Right lobe of liver (tissue), 4 donors: ENCODE data around the gene VDR.

Experiments
- CTCF ChIP-seq, 4 donors: fragments of 200-600 bp in 3 of 4; fragments of 450-650 bp in 1 of 4; IDR thresholded peaks; one replicate each; pipeline versions ENCODE4 v1.5.1 to v1.8.0; 2016 to 2022; ENCODE audit warnings: antibody characterized with exemption in 4 of 4, mild to moderate bottlenecking in 2 of 4
- POLR2A ChIP-seq: fragments of 450-650 bp; IDR thresholded peaks from one replicate; pipeline ENCODE4 v1.6.1; 2017; ENCODE audit warnings: antibody characterized with exemption, mild to moderate bottlenecking
- donor health status: DM: no; HTN: no; CAD: no.
- donor health status: DM: no; HTN: no; CAD: no.
- donor health status: DM: no; HTN: yes; CAD: no.

DNA sequence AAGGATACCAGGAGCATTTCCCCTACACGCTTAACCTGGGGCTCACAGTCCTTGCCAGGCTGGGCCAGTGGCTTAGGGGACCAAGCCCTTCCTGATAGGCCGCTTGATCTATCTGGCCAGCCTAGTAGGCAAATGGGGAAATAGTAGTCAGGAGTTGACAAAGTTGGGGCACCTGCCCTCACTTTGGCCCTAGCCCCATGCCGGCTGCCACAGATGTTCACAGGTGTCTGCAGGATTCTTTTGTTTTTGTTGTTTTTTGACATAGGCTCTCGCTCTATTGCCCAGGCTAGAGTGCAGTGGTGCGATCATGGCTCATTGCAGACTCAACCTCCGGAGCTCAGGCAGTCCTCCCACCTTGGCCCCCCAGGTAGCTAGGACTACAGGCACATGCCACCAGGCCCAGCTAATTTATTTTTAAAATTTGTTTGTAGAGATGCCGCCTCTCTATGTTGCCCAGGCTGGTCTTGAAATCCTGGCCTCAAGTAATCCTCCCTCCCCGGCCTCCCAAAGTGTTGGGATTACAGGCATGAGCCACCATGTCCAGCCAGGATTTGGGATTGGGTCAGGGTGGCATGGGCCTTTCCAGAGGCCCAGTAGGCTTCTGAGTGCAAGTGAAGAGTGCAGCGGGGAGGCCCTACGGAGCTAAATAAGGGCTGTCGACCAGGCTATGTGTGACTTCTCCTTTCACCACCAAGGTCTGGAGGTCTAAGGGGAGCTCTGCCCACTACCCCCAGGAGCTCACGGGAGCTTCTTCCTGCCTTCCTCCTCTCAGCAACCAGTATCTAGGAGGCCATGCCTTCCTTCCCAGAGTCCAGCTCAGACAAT is 69.6 kb downstream of the VDR start:
- TF ChIP-seq CTCF (IDR thresholded peaks at IDR 0.05), result no peak
- no peak for TF ChIP-seq POLR2A
